Measurements from ENCODE around the gene CEBPG.

Gene CEBPG

GRCh38 chr19:33393286-33394005, 19.9 kb downstream of the CEBPG start:
- Histone ChIP-seq H3K9ac (ENCODE audit: low read depth in 1 of 2, low read length in 2 of 2) (peak overlapping the region in 1 of 2 donors; percentile 47), H3K36me3 (ENCODE audit: control insufficient read depth in 1 of 2, insufficient read depth in 2 of 2, low read length in 2 of 2) (peaks cover 0 to 2% of the 10 kb centered on the region in 2 donors), H3K27me3 (ENCODE audit: control insufficient read depth in 1 of 2, insufficient read depth in 2 of 2, low read length in 2 of 2) (no peaks in the 10 kb centered on the region), H3K9me3 (ENCODE audit: control insufficient read depth in 1 of 2, low read length in 2 of 2) (no peaks in the 10 kb centered on the region), H3K4me3 (ENCODE audit: low read depth in 1 of 2, low read length in 2 of 2) (no peak overlapping the region), H3K4me1 (ENCODE audit: control insufficient read depth in 1 of 2, insufficient read depth in 2 of 2, low read length in 2 of 2) (peaks cover 61 to 70% of the 10 kb centered on the region in 2 donors), H3K27ac (ENCODE audit: low read depth, low read length) (no peak overlapping the region)

GRCh38 chr19:33394006-33394722, 20.7 kb downstream of the CEBPG start:
- Histone ChIP-seq H3K4me3 (ENCODE audit: low read depth in 1 of 2, low read length in 2 of 2) (no peak overlapping the region), H3K36me3 (ENCODE audit: control insufficient read depth in 1 of 2, insufficient read depth in 2 of 2, low read length in 2 of 2) (peaks cover 0 to 5% of the 10 kb centered on the region in 2 donors), H3K9me3 (ENCODE audit: control insufficient read depth in 1 of 2, low read length in 2 of 2) (no peaks in the 10 kb centered on the region), H3K4me1 (ENCODE audit: control insufficient read depth in 1 of 2, insufficient read depth in 2 of 2, low read length in 2 of 2) (peaks cover 61 to 68% of the 10 kb centered on the region in 2 donors), H3K27ac (ENCODE audit: low read depth, low read length) (no peak overlapping the region), H3K27me3 (ENCODE audit: control insufficient read depth in 1 of 2, insufficient read depth in 2 of 2, low read length in 2 of 2) (no peaks in the 10 kb centered on the region), H3K9ac (ENCODE audit: low read depth in 1 of 2, low read length in 2 of 2) (peak overlapping the region in 1 of 2 donors; percentile 47)

- Histone ChIP-seq H3K9me3 (ENCODE audit: control insufficient read depth in 1 of 2, low read length in 2 of 2) (no peaks in the 10 kb centered on the region), H3K9ac (ENCODE audit: low read depth in 1 of 2, low read length in 2 of 2) (no peak overlapping the region), H3K4me1 (ENCODE audit: control insufficient read depth in 1 of 2, insufficient read depth in 2 of 2, low read length in 2 of 2) (peaks cover 54 to 60% of the 10 kb centered on the region in 2 donors), H3K27ac (ENCODE audit: low read depth, low read length) (no peak overlapping the region), H3K36me3 (ENCODE audit: control insufficient read depth in 1 of 2, insufficient read depth in 2 of 2, low read length in 2 of 2) (peaks cover 0 to 5% of the 10 kb centered on the region in 2 donors), H3K4me3 (ENCODE audit: low read depth in 1 of 2, low read length in 2 of 2) (no peak overlapping the region), H3K27me3 (ENCODE audit: control insufficient read depth in 1 of 2, insufficient read depth in 2 of 2, low read length in 2 of 2) (no peaks in the 10 kb centered on the region)
Observed at GRCh38 chr19:33394723-33395560, 21.4 kb downstream of the CEBPG start.

GRCh38 chr19:33395561-33396550, 22.3 kb downstream of the CEBPG start:
- Histone ChIP-seq H3K9ac (ENCODE audit: low read depth in 1 of 2, low read length in 2 of 2) (no peak overlapping the region), H3K9me3 (ENCODE audit: control insufficient read depth in 1 of 2, low read length in 2 of 2) (no peaks in the 10 kb centered on the region), H3K27ac (ENCODE audit: low read depth, low read length) (no peak overlapping the region), H3K4me1 (ENCODE audit: control insufficient read depth in 1 of 2, insufficient read depth in 2 of 2, low read length in 2 of 2) (peaks cover 52 to 59% of the 10 kb centered on the region in 2 donors), H3K36me3 (ENCODE audit: control insufficient read depth in 1 of 2, insufficient read depth in 2 of 2, low read length in 2 of 2) (peaks cover 0 to 7% of the 10 kb centered on the region in 2 donors), H3K27me3 (ENCODE audit: control insufficient read depth in 1 of 2, insufficient read depth in 2 of 2, low read length in 2 of 2) (no peaks in the 10 kb centered on the region), H3K4me3 (ENCODE audit: low read depth in 1 of 2, low read length in 2 of 2) (no peak overlapping the region)

GRCh38 chr19:33396701-33397535, 23.4 kb downstream of the CEBPG start:
- Histone ChIP-seq H3K4me3 (ENCODE audit: low read depth in 1 of 2, low read length in 2 of 2) (no peak overlapping the region), H3K27ac (ENCODE audit: low read depth, low read length) (no peak overlapping the region), H3K36me3 (ENCODE audit: control insufficient read depth in 1 of 2, insufficient read depth in 2 of 2, low read length in 2 of 2) (peaks cover 0 to 11% of the 10 kb centered on the region in 2 donors), H3K27me3 (ENCODE audit: control insufficient read depth in 1 of 2, insufficient read depth in 2 of 2, low read length in 2 of 2) (no peaks in the 10 kb centered on the region), H3K9me3 (ENCODE audit: control insufficient read depth in 1 of 2, low read length in 2 of 2) (no peaks in the 10 kb centered on the region), H3K4me1 (ENCODE audit: control insufficient read depth in 1 of 2, insufficient read depth in 2 of 2, low read length in 2 of 2) (peaks cover 44 to 57% of the 10 kb centered on the region in 2 donors), H3K9ac (ENCODE audit: low read depth in 1 of 2, low read length in 2 of 2) (no peak overlapping the region)

GRCh38 chr19:33397536-33398360, 24.2 kb downstream of the CEBPG start:
- H3K4me3 ChIP-seq (ENCODE audit: low read depth in 1 of 2, low read length in 2 of 2), result no peak overlapping the region
- H3K27ac ChIP-seq (ENCODE audit: low read depth, low read length), result no peak overlapping the region
- H3K27me3 ChIP-seq (ENCODE audit: control insufficient read depth in 1 of 2, insufficient read depth in 2 of 2, low read length in 2 of 2), result no peaks in the 10 kb centered on the region
- H3K9ac ChIP-seq (ENCODE audit: low read depth in 1 of 2, low read length in 2 of 2), result no peak overlapping the region
- H3K4me1 ChIP-seq (ENCODE audit: control insufficient read depth in 1 of 2, insufficient read depth in 2 of 2, low read length in 2 of 2), result peaks cover 44 to 57% of the 10 kb centered on the region in 2 donors
- H3K36me3 ChIP-seq (ENCODE audit: control insufficient read depth in 1 of 2, insufficient read depth in 2 of 2, low read length in 2 of 2), result peaks cover 0 to 11% of the 10 kb centered on the region in 2 donors
- H3K9me3 ChIP-seq (ENCODE audit: control insufficient read depth in 1 of 2, low read length in 2 of 2), result no peaks in the 10 kb centered on the region

GRCh38 chr19:33398361-33399060, 25.0 kb downstream of the CEBPG start:
- H3K36me3 ChIP-seq (ENCODE audit: control insufficient read depth in 1 of 2, insufficient read depth in 2 of 2, low read length in 2 of 2), result peaks cover 0 to 11% of the 10 kb centered on the region in 2 donors
- H3K27ac ChIP-seq (ENCODE audit: low read depth, low read length), result no peak overlapping the region
- peaks cover 49 to 59% of the 10 kb centered on the region in 2 donors for H3K4me1 ChIP-seq (ENCODE audit: control insufficient read depth in 1 of 2, insufficient read depth in 2 of 2, low read length in 2 of 2)
- no peaks in the 10 kb centered on the region for H3K9me3 ChIP-seq (ENCODE audit: control insufficient read depth in 1 of 2, low read length in 2 of 2)
- no peak overlapping the region for H3K4me3 ChIP-seq (ENCODE audit: low read depth in 1 of 2, low read length in 2 of 2)
- H3K9ac ChIP-seq (ENCODE audit: low read depth in 1 of 2, low read length in 2 of 2), result no peak overlapping the region
- H3K27me3 ChIP-seq (ENCODE audit: control insufficient read depth in 1 of 2, insufficient read depth in 2 of 2, low read length in 2 of 2), result no peaks in the 10 kb centered on the region

Measured in duodenal mucosa (tissue), 2 donors.